SJCRH30 (cell line): ENCODE results near the gene SETD1B. TPM values are rescaled to one million over a fixed set of nuclear protein-coding genes. Genes with fewer than 3 reads are reported as not detected.
"Not testable (repeated sequence)": the region's sequence is repeated elsewhere in the genome, so short reads cannot be mapped to it uniquely, and the experiment has no call there.

Experiments used
- DNase-seq, 2 experiments: peaks; one replicate each; pipeline ENCODE4 v3.0.0-alpha.2; 2015 to 2020
- H3K27ac ChIP-seq: fragments of 250-450 bp; sonication (Bioruptor Pico); 2 replicates; pipeline ENCODE4 v1.5.1; 2020; ENCODE audit warnings: mild to moderate bottlenecking, moderate library complexity
- H3K27me3 ChIP-seq: fragments of 250-450 bp; sonication (Bioruptor Pico); 2 replicates; pipeline ENCODE4 v1.5.1; 2020; ENCODE audit warnings: mild to moderate bottlenecking, moderate library complexity
- H3K36me3 ChIP-seq: fragments of 250-450 bp; sonication (Bioruptor Pico); 2 replicates; pipeline ENCODE4 v1.5.1; 2020; ENCODE audit warnings: mild to moderate bottlenecking, moderate library complexity
- H3K4me1 ChIP-seq: fragments of 250-450 bp; sonication (Bioruptor Pico); 2 replicates; pipeline ENCODE4 v1.5.1; 2020; ENCODE audit warnings: mild to moderate bottlenecking, moderate library complexity
- H3K4me3 ChIP-seq: fragments of 250-450 bp; sonication (Bioruptor Pico); 2 replicates; pipeline ENCODE4 v1.5.1; 2020; ENCODE audit warnings: mild to moderate bottlenecking, moderate library complexity
- H3K9me3 ChIP-seq: fragments of 250-450 bp; sonication (Bioruptor Pico); replicated peaks from 2 replicates; pipeline ENCODE4 v1.5.1; 2020; ENCODE audit warnings: mild to moderate bottlenecking, moderate library complexity
- total RNA-seq: library from RNA; depleted of rRNA; stranded (reverse); fragments of >200 nt; shearing (Covaris generic); gene quantifications from 2 replicates; pipeline ENCODE4 v1.2.3, GENCODE V29; 2014

SETD1B gene
- total RNA-seq, 1 experiment from 2014 or later, result 3.8 TPM

DNA sequence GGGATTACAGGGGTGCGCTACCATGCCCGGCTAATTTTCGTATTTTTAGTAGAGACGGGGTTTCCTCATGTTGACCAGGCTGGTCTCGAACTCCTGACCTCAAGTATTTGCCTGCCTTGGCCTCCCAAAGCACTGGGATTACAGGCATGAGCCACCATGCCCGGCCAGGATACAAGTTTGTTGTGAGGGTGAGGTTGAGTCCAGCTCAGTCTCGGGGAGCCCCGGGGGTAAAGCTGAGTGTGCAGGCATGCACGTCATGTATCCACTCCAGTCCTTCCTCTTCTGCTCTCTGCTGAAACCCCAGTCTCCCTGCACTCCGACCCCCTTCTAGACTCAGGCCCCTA is 54.5 kb downstream of the SETD1B start:
- Histone ChIP-seq H3K36me3 (no peaks in the 10 kb centered on the region), H3K27me3 (no peaks in the 10 kb centered on the region), H3K4me3 (no peak overlapping the region), H3K9me3 (no peaks in the 10 kb centered on the region), H3K4me1 (peaks cover 20% of the 10 kb centered on the region), H3K27ac (no peak overlapping the region)
- no peak for DNase-seq

GRCh38 chr12:121858662-121859572 is 55.1 kb downstream of the SETD1B start, which contains the start of gene HPD:
HPD (minus strand) TSS chr12:121858859; CDS start chr12:121858823, 36 bp downstream.
- no peaks in the 10 kb centered on the region for H3K36me3 ChIP-seq
- peak within 1 kb of the TSS; percentile 38 for H3K27ac ChIP-seq
- no peaks in the 10 kb centered on the region for H3K9me3 ChIP-seq
- DNase-seq, result peak; percentile 72 to 77
- no peaks in the 10 kb centered on the region for H3K27me3 ChIP-seq
- no peak within 1 kb of the TSS; the same call in 1 of the 2 replicates for H3K4me3 ChIP-seq
- peaks cover 20% of the 10 kb centered on the region for H3K4me1 ChIP-seq

DNA sequence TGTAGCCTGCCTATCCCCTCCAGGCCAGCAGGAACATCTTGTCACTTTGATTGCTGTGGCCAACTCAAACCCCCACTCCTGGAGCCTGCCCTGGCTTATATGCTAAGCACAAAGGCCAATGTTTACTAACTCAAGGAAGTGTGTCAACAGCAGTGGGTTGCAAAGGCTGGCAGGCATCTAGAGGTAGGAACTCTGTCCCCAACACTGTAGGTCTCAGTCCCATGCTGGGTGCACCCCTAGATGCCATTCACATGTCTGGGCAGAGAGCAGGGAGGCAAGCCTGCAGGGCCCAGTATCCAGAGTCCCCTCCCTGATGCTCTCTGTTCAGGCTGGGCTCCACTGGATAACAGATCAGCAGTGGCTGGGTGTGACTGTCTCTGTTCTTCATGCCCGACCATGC is 56.4 kb downstream of the SETD1B start:
- Histone ChIP-seq H3K27me3 (no peaks in the 10 kb centered on the region), H3K27ac (no peak overlapping the region), H3K36me3 (no peaks in the 10 kb centered on the region), H3K9me3 (no peaks in the 10 kb centered on the region), H3K4me1 (peaks cover 20% of the 10 kb centered on the region), H3K4me3 (no peak overlapping the region)
- no peak for DNase-seq

DNA sequence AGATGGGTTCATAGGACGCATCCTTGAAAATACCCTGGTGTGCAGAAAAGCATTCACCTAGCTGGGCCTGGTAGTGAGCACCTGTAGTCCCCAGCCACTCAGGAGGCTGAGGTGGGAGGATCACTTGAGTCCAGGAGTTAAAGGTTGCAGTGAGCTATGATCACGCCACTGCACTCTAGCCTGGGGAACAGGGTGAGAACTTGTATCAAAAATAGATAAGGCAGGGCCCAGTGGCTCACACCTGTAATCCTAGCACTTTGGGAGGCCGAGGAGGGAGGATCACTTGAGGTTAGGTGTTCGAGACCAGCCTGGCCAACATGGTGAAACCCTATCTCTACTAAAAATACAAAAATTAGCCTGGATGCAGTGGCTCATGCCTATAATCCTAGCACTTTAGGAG is 56.9 kb downstream of the SETD1B start:
- not testable (repeated sequence) for H3K4me3 ChIP-seq, H3K9me3 ChIP-seq, H3K27me3 ChIP-seq, H3K36me3 ChIP-seq, H3K27ac ChIP-seq, DNase-seq
- H3K4me1 ChIP-seq, result peaks cover 20% of the 10 kb centered on the region

DNA sequence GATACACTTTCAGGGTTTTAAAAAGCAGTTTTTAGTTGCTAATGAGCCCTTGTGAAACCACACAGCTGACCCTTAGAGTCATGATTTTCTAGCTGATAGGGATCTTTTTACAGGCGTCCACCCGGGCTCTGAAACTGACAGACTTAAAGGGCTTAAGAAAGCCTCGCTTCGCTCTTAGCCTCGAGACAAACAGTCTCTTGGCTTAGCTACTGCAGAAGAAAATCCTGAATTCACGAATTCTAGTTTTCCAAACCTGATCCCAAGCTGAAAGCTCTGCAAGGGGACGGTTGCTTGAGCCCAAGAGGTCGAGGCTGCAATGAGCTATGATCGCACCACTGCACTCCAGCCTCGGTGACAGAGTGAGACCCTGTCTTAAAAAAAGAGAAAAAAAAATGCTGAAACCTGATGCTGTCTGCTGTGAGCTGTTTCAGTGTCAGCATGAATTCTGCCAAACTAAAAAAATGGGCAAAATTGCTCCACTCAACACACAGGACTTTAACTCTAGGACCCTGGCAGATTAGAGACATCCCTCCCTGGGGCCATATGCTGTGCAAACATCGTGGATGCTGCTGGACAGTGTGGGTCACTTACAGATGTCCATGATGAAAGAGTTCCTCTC is 57.9 kb downstream of the SETD1B start:
- peak; percentile 39 to 61 for DNase-seq
- H3K36me3 ChIP-seq, result no peaks in the 10 kb centered on the region
- H3K4me1 ChIP-seq, result peaks cover 20% of the 10 kb centered on the region
- peak overlapping the region; percentile 28 for H3K4me3 ChIP-seq
- no peaks in the 10 kb centered on the region for H3K27me3 ChIP-seq
- no peaks in the 10 kb centered on the region for H3K9me3 ChIP-seq
- H3K27ac ChIP-seq, result no peak overlapping the region

GRCh38 chr12:121866331-121866730 is 62.5 kb downstream of the SETD1B start:
- H3K27ac ChIP-seq, result no peak overlapping the region
- no peaks in the 10 kb centered on the region for H3K27me3 ChIP-seq
- peaks cover 6% of the 10 kb centered on the region for H3K4me1 ChIP-seq
- H3K9me3 ChIP-seq, result no peaks in the 10 kb centered on the region
- no peak overlapping the region for H3K4me3 ChIP-seq
- H3K36me3 ChIP-seq, result no peaks in the 10 kb centered on the region
- DNase-seq, result no peak

GRCh38 chr12:121869229-121869628 is 65.4 kb downstream of the SETD1B start:
- H3K36me3 ChIP-seq, H3K4me1 ChIP-seq, H3K27ac ChIP-seq, H3K27me3 ChIP-seq, H3K9me3 ChIP-seq, DNase-seq, H3K4me3 ChIP-seq: not testable (repeated sequence)

- Histone ChIP-seq H3K4me3 (no peak overlapping the region), H3K4me1 (no peaks in the 10 kb centered on the region; the same call in 1 of the 2 replicates), H3K9me3 (no peaks in the 10 kb centered on the region), H3K27ac (no peak overlapping the region), H3K27me3 (no peaks in the 10 kb centered on the region), H3K36me3 (no peaks in the 10 kb centered on the region)
- no peak for DNase-seq
Observed at GRCh38 chr12:121871467-121871866, 67.7 kb downstream of the SETD1B start.

GRCh38 chr12:121872546-121873215 is 68.9 kb downstream of the SETD1B start:
- DNase-seq, result peak; percentile 30 to 55
- Histone ChIP-seq H3K4me1 (no peaks in the 10 kb centered on the region; the same call in 1 of the 2 replicates), H3K9me3 (no peaks in the 10 kb centered on the region), H3K27me3 (no peaks in the 10 kb centered on the region), H3K4me3 (no peak overlapping the region), H3K27ac (no peak overlapping the region), H3K36me3 (no peaks in the 10 kb centered on the region)

DNA sequence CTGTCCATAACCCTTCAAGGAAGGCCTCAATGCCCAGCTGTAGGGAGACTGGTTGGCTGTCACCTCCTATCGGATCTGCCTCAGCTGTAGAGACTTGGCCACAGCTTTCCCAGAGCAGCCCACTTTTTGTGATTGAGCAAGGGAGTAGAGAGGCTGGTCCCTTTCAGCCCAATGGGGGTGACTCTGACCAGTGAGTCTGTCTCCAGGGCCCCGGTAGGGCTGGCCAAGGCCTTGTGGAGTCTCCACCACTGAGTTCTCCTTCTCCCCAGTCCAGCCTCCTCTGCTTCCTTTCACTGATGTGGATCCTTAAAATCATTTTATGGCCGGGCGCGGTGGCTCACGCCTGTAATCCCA is 69.4 kb downstream of the SETD1B start:
- no peak overlapping the region for H3K4me3 ChIP-seq
- no peaks in the 10 kb centered on the region; the same call in 1 of the 2 replicates for H3K4me1 ChIP-seq
- H3K27me3 ChIP-seq, result no peaks in the 10 kb centered on the region
- no peak overlapping the region for H3K27ac ChIP-seq
- H3K36me3 ChIP-seq, result no peaks in the 10 kb centered on the region
- DNase-seq, result no peak
- no peaks in the 10 kb centered on the region for H3K9me3 ChIP-seq

DNA sequence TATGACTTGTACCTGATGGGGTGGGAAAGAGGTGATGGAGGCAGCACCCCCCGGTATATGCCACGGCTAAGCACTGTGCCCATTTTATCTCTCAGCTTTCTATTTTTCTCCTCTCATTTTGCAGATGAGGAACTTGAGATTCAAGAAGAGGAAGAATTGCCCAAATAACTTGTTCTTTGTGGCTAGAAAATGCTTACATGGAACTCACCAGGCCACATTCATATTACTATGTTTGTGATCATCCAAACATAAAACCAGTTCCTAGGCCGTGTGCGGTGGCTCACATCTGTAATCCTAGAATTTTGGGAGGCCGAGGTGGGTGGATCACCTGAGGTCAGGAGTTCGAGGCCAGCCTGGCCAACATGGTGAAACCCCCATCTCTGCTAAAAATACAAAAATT is 70.3 kb downstream of the SETD1B start:
- Histone ChIP-seq H3K36me3 (no peaks in the 10 kb centered on the region), H3K27ac (no peak overlapping the region), H3K4me3 (no peak overlapping the region), H3K27me3 (no peaks in the 10 kb centered on the region), H3K4me1 (no peaks in the 10 kb centered on the region; the same call in 1 of the 2 replicates), H3K9me3 (no peaks in the 10 kb centered on the region)
- no peak for DNase-seq

GRCh38 chr12:121875582-121875981 is 71.8 kb downstream of the SETD1B start:
- H3K4me1 ChIP-seq, result no peaks in the 10 kb centered on the region; the same call in 1 of the 2 replicates
- H3K36me3 ChIP-seq, result no peaks in the 10 kb centered on the region
- no peaks in the 10 kb centered on the region for H3K27me3 ChIP-seq
- DNase-seq, result no peak
- H3K4me3 ChIP-seq, result no peak overlapping the region
- H3K27ac ChIP-seq, result no peak overlapping the region
- no peaks in the 10 kb centered on the region for H3K9me3 ChIP-seq

GRCh38 chr12:121876080-121876447 is 72.3 kb downstream of the SETD1B start:
- not testable (repeated sequence) for H3K27ac ChIP-seq, H3K4me1 ChIP-seq, H3K36me3 ChIP-seq, H3K4me3 ChIP-seq, DNase-seq, H3K9me3 ChIP-seq, H3K27me3 ChIP-seq
